Mucosa of gallbladder (tissue), 1 donor: ENCODE data around the gene PRDM11. TPM values are rescaled to one million over a fixed set of nuclear protein-coding genes. Genes with fewer than 3 reads are reported as not detected.
"Not testable (repeated sequence)": the region's sequence is repeated elsewhere in the genome, so short reads cannot be mapped to it uniquely, and the experiment has no call there.

Experiments
- DNase-seq: peaks from one replicate; pipeline ENCODE4 v3.0.0-alpha.2; 2020; ENCODE audit warnings: low spot score
- total RNA-seq: library from RNA; stranded (reverse); gene quantifications from one replicate; pipeline ENCODE4 v1.2.1, GENCODE V29; 2021
- donor health status: DM: no; HTN: no; CAD: no.

Gene PRDM11
- total RNA-seq, 1 donor from 2014 or later: 21.3 TPM

- no peak for DNase-seq
These were observed 86.1 kb downstream of the PRDM11 start for GRCh38 chr11:45232341-45233080.

- DNase-seq: peak; percentile 68
These were observed 86.8 kb downstream of the PRDM11 start for GRCh38 chr11:45233121-45233803.

- no peak for DNase-seq
These were observed 87.3 kb downstream of the PRDM11 start for GRCh38 chr11:45233804-45234170.

- no peak for DNase-seq
These were observed 88.0 kb downstream of the PRDM11 start for GRCh38 chr11:45234306-45235006.

GRCh38 chr11:45237711-45238315 is 91.4 kb downstream of the PRDM11 start:
- no peak for DNase-seq

GRCh38 chr11:45238724-45239123 is 92.3 kb downstream of the PRDM11 start:
- DNase-seq: no peak

- DNase-seq: no peak
These were observed 93.3 kb downstream of the PRDM11 start for GRCh38 chr11:45239733-45240132.

GRCh38 chr11:45243967-45244366 is 97.5 kb downstream of the PRDM11 start:
- DNase-seq: no peak

GRCh38 chr11:45245218-45246045 is 99.0 kb downstream of the PRDM11 start:
- DNase-seq: no peak

- DNase-seq: no peak
These were observed 99.8 kb downstream of the PRDM11 start for GRCh38 chr11:45246241-45246640.

GRCh38 chr11:45247433-45247832 is 101.0 kb downstream of the PRDM11 start:
- no peak for DNase-seq

- DNase-seq: no peak
These were observed 102.1 kb downstream of the PRDM11 start for GRCh38 chr11:45248501-45249011.

- not testable (repeated sequence) for DNase-seq
These were observed 102.9 kb downstream of the PRDM11 start for GRCh38 chr11:45249372-45249771.

GRCh38 chr11:45250035-45250718 is 103.7 kb downstream of the PRDM11 start:
- no peak for DNase-seq

- DNase-seq: peak; percentile 60
These were observed 105.9 kb downstream of the PRDM11 start for GRCh38 chr11:45252134-45252856.

- no peak for DNase-seq
These were observed 106.4 kb downstream of the PRDM11 start for GRCh38 chr11:45252877-45253276.

- no peak for DNase-seq
These were observed 107.2 kb downstream of the PRDM11 start for GRCh38 chr11:45253640-45254039.

GRCh38 chr11:45254070-45254469 is 107.6 kb downstream of the PRDM11 start:
- no peak for DNase-seq

- DNase-seq: no peak
These were observed 112.6 kb downstream of the PRDM11 start for GRCh38 chr11:45258982-45259530.

- DNase-seq: peak; percentile 84
These were observed 113.2 kb downstream of the PRDM11 start for GRCh38 chr11:45259592-45259991.
